Body of pancreas (tissue), 4 donors: Measurements from ENCODE around the gene SOX9. TPM values are rescaled to one million over a fixed set of nuclear protein-coding genes. Genes with fewer than 3 reads are reported as not detected.

ENCODE experiments used
- ATAC-seq: fragments of 150-250 bp; one replicate; pipeline ENCODE4 v1.9.1; 2016
- DNase-seq, 4 donors: peaks; one replicate each; pipeline ENCODE4 v3.0.0-alpha.2; 2019
- H3K27ac ChIP-seq, 4 donors: fragments of 200-600 bp; sonication (generic); 1 replicate in 3 of 4; 2 replicates in 1 of 4; pipeline versions ENCODE4 v1.5.1 to v1.6.1; 2016 to 2019; ENCODE audit warnings: mild to moderate bottlenecking in 1 of 4, mixed read lengths in 1 of 4, moderate library complexity in 1 of 4
- H3K27me3 ChIP-seq, 2 donors: fragments of 200-600 bp; sonication (generic); one replicate each; pipeline ENCODE4 v1.6.0; 2016; ENCODE audit warnings: mild to moderate bottlenecking in 1 of 2
- H3K36me3 ChIP-seq, 2 donors: fragments of 200-600 bp; sonication (generic); replicated peaks in 1 of 2; 2 replicates each; pipeline ENCODE4 v1.5.1; 2016; ENCODE audit warnings: low read depth in 2 of 2; ENCODE audit not compliant: insufficient read depth in 1 of 2
- H3K4me1 ChIP-seq: fragments of 200-600 bp; sonication (generic); one replicate; pipeline ENCODE4 v1.6.0; 2016
- H3K4me3 ChIP-seq, 2 donors: fragments of 200-600 bp; sonication (generic); 1 replicate in 1 of 2; 2 replicates in 1 of 2; pipeline ENCODE4 v1.5.1; 2016 to 2019
- H3K9me3 ChIP-seq, 3 donors: fragments of 200-600 bp; sonication (generic); 1 replicate in 2 of 3; 2 replicates in 1 of 3; pipeline ENCODE4 v1.5.1; 2016
- POLR2A ChIP-seq, 3 donors: fragments of 450-650 bp; IDR thresholded peaks; one replicate each; pipeline ENCODE4 v1.6.1; 2016; ENCODE audit warnings: antibody characterized with exemption in 3 of 3, mild to moderate bottlenecking in 2 of 3
- WGBS, 2 donors: methylation state at CpG; one replicate each; pipeline ENCODE4 v1.1.5; 2017; 5-methylcytosine and 5-hydroxymethylcytosine counted together
- intact Hi-C: fragments of 100-400 bp; cut with DNase I; formaldehyde crosslinking; loops from one replicate; pipeline ENCODE4 v1.15.1; 2023
- total RNA-seq, 2 donors: library from RNA; depleted of rRNA; stranded (reverse); fragments of >200 nt; gene quantifications; one replicate each; pipeline ENCODE4 v1.1.0, GENCODE V29; 2016
- TF ChIP-seq, protein P1 (sequence below), 7 experiments: fragments of 450-650 bp in 4 of 7; fragments of 200-600 bp in 3 of 7; sonication (generic) in 3 of 7; IDR thresholded peaks; one replicate each; pipeline ENCODE4 v1.5.1; 2016 to 2019; ENCODE audit warnings: antibody characterized with exemption in 7 of 7

SOX9 gene
- total RNA-seq, 2 donors from 2014 or later: 35.8 to 47.5 TPM

DNA sequence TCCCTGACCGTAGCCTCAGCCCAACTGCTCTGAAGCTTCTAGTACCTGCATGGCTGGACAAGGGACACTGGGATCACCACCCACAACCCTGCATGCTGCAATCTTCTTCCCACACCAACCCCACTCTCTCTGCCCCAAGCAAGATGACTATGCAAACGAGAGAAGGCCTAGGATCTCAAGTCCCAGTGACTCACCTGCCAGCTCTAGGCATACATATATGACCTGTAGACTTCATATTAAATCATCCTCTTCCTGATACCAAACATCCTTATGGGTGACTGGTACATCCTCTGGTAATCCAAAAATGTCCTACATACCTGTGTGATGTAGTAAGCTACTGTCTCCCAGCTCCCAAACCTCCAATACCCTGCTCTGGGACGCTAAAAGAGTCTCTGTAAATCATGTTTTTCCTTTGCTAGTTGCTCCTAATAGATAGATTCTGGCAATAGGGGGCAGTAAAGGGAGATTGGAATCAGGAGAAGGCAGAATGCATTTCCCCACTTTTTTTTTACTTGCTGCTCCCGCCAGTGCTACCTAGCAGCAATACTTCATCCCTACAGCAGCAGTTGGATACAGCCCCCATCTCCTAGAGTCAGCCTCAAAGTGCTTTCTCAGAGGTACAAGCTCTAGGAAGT lies 43.4 kb upstream of the SOX9 start:
- 73 to 74% methylated on average over 4 of the region's 4 CpGs for WGBS, 2 donors
- no peak for DNase-seq
- TF ChIP-seq, protein P1, sequence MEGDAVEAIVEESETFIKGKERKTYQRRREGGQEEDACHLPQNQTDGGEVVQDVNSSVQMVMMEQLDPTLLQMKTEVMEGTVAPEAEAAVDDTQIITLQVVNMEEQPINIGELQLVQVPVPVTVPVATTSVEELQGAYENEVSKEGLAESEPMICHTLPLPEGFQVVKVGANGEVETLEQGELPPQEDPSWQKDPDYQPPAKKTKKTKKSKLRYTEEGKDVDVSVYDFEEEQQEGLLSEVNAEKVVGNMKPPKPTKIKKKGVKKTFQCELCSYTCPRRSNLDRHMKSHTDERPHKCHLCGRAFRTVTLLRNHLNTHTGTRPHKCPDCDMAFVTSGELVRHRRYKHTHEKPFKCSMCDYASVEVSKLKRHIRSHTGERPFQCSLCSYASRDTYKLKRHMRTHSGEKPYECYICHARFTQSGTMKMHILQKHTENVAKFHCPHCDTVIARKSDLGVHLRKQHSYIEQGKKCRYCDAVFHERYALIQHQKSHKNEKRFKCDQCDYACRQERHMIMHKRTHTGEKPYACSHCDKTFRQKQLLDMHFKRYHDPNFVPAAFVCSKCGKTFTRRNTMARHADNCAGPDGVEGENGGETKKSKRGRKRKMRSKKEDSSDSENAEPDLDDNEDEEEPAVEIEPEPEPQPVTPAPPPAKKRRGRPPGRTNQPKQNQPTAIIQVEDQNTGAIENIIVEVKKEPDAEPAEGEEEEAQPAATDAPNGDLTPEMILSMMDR (IDR thresholded peaks at IDR 0.05): no peak
- no peak for TF ChIP-seq POLR2A (IDR thresholded peaks at IDR 0.05)
- Histone ChIP-seq H3K9me3 (no peaks in the 10 kb centered on the region), H3K4me1 (peaks cover 22% of the 10 kb centered on the region), H3K27me3 (no peaks in the 10 kb centered on the region), H3K27ac (peak overlapping the region in 3 of 4 donors; percentile 53 to 62 (median 61)), H3K4me3 (no peak overlapping the region), H3K36me3 (no peaks in the 10 kb centered on the region)
- intact Hi-C loops: no loop called here
- ATAC-seq: no peak

DNA sequence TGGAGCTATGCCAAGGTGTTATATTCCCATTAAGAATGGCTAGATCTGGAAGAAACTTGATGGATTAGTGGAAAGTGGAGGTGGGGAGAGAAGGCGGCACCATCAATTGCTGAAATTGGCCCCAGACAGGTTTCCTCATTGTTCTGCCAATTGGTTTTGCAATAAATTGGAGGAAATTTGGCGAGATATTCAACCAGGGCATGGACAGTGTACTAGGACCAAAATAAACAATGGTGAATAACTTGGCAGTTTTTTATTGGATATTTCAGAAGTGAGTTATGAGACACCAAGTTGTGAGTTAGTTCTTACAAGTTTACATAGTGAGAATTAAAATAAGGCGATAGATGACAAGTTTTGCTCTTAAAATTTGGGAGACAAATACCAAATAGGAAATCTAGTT lies 41.1 kb upstream of the SOX9 start:
- Histone ChIP-seq H3K4me1 (peaks cover 22% of the 10 kb centered on the region), H3K27ac (peak overlapping the region in 1 of 4 donors; percentile 54), H3K9me3 (no peaks in the 10 kb centered on the region), H3K27me3 (no peaks in the 10 kb centered on the region), H3K4me3 (no peak overlapping the region), H3K36me3 (no peaks in the 10 kb centered on the region)
- DNase-seq (peak in 3 of 4 donors; percentile 19 to 35 (median 24)), ATAC-seq (peak; percentile 58)
- intact Hi-C loops: no loop called here
- WGBS, 2 donors: 66 to 71% methylated on average over 3 of the region's 3 CpGs
- TF ChIP-seq, protein P1 (IDR thresholded peaks at IDR 0.05): no peak
- TF ChIP-seq POLR2A (IDR thresholded peaks at IDR 0.05): no peak

DNA sequence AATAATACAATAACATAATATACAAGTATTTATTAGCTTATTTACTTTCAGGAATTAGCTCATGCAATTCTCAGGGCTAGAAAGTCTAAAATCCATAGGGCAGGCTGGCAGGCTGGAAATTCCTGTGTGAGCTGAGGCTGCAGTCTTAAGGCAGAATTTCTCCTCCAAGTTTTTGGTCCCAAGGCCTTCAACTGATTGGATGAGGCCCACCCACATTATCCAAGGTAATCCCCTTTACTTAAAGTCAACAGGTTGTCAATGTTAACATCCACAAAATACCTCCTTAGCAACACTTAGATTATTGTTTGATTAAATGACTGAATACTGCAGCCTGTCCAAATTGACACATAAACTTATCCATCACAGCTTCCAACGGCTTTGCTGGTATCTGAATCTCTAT lies 32.9 kb upstream of the SOX9 start:
- Histone ChIP-seq H3K4me1 (peaks cover 11% of the 10 kb centered on the region), H3K27me3 (no peaks in the 10 kb centered on the region), H3K27ac (no peak overlapping the region), H3K36me3 (no peaks in the 10 kb centered on the region), H3K4me3 (no peak overlapping the region), H3K9me3 (no peaks in the 10 kb centered on the region)
- no peak for DNase-seq
- intact Hi-C loops: no loop called here
- WGBS, 2 donors: 69 to 100% methylated on average over 1 of the region's 1 CpG
- TF ChIP-seq POLR2A (IDR thresholded peaks at IDR 0.05): no peak
- TF ChIP-seq, protein P1 (IDR thresholded peaks at IDR 0.05): no peak
- no peak for ATAC-seq

DNA sequence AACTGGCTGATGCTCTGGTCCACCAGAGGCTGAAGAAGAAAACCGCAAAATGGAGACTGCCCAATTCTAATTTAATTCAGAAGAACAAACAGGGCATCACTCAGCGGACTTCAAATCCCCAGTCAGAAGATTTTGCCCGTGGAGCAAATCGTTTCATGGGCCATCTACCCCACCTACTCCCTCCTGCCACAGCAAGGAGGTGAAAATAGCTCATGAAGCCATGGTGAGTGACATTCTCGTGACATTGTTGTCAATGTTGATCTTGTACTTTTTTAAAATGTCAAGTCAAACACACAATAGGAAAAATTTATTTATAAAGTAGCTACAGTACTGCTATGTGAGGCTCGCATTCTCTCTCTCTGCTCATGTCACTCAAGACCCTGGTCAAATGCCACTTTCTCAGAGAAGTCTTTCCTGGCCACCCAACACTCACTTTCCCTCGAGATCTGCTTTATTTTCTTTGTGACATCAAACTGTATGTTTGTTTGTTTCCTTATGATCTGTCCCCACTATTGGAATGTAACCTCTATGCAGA lies 31.3 kb upstream of the SOX9 start:
- Histone ChIP-seq H3K27ac (peak overlapping the region in 1 of 4 donors; percentile 8), H3K4me3 (no peak overlapping the region), H3K9me3 (no peaks in the 10 kb centered on the region), H3K4me1 (peaks cover 17% of the 10 kb centered on the region), H3K27me3 (no peaks in the 10 kb centered on the region), H3K36me3 (no peaks in the 10 kb centered on the region)
- DNase-seq: no peak
- no peak for ATAC-seq
- intact Hi-C loops: no loop called here
- TF ChIP-seq POLR2A (IDR thresholded peaks at IDR 0.05): no peak
- WGBS, 2 donors: 70 to 77% methylated on average over 7 of the region's 7 CpGs

DNA sequence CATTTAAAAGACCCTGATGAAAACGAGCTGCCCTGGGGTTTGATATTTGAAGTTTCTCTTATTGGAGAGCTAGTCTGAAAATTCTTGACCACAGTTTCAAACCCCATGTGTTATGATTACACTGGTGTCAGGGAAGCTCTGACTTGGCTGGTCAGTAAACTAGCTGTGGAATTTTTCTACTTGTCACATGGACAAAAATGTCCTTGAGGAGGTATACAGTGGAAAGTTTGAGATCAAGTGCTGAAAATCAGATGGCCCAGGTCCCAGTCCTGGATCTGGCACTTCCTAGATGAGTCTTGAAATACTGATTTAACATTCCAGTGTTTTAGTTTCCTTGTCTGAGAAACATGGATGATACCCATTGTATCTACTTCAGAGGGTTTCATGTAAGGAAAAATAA lies 30.7 kb upstream of the SOX9 start:
- peak in 1 of 4 donors; percentile 19 for DNase-seq
- Histone ChIP-seq H3K27me3 (no peaks in the 10 kb centered on the region), H3K4me3 (no peak overlapping the region), H3K4me1 (peaks cover 17% of the 10 kb centered on the region), H3K27ac (peak overlapping the region in 1 of 4 donors; percentile 8), H3K9me3 (no peaks in the 10 kb centered on the region), H3K36me3 (no peaks in the 10 kb centered on the region)
- 0 to 23% methylated on average over 1 of the region's 1 CpG for WGBS, 2 donors
- ATAC-seq: peak; percentile 50
- intact Hi-C loops: no loop called here
- TF ChIP-seq POLR2A (IDR thresholded peaks at IDR 0.05): no peak
- TF ChIP-seq, protein P1 (IDR thresholded peaks at IDR 0.05): no peak
